Amygdala (tissue), 56 donors: ENCODE measurements around the gene POLD3.

ENCODE experiments used
- DNase-seq, 56 donors: peaks; one replicate each; lab custom pipeline; 2025; lab: John Stamatoyannopoulos, UW

Gene POLD3

DNA sequence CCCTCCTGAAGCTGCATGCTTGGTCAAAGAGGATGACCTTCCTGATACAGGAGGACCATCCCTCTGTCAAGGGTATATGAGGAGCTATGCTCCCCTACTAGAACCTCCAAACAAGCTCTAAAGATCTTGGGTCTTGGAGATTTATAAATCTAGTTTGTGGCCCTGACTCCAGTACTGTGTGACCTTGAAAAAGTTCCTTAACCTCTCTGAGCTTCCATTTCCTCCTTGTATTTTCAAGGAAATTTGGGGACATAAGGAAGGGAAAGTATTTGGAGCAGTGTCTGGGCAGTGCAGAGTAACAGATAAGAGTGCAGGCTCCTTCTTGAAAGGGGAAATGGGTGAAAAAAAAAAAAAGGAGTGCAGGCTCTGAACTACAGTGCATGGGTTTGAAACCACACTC is 93.0 kb downstream of the POLD3 start:
- DNase-seq = no peak

DNA sequence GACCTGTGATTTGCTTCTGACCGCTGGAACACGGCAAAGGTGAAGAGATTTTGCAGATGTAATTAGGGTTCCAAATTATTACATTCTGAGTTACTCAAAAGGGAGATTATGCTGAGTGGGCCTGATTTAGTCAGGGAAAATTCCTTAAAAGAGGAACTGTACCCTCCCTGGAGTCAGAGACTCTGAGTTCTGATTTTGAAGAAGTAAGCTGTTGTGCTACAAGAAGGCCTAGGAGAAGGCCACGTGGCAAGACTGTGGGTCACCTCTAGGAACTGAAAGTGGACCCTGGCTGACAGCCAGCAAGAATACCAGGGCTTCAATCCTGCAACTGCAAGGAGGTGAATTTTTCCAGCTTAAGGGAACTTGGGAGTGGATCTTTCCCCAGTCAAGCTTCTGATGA is 93.5 kb downstream of the POLD3 start:
- peak in 14 of 56 donors; percentile 8 to 64 (median 23) for DNase-seq

DNA sequence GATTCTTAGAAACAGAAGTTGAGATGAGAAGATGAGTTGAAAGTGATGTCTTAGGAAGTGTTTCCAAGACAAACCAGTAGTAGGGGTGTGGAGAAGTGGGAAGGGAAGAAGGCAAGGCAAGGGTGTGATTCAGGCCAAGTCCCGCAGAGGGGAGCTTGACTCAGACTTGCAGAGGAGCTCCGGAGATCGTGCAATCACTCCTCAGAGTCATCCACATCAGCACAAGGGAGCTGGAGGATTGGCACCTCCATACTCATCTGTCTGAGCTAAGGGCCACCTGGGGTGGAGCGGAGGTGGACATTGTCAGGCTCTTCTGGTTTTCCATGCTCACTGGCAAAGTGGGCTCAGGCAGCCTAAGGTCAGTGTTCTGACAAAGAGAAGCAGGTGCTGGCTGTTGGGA is 94.4 kb downstream of the POLD3 start:
- DNase-seq = no peak

DNA sequence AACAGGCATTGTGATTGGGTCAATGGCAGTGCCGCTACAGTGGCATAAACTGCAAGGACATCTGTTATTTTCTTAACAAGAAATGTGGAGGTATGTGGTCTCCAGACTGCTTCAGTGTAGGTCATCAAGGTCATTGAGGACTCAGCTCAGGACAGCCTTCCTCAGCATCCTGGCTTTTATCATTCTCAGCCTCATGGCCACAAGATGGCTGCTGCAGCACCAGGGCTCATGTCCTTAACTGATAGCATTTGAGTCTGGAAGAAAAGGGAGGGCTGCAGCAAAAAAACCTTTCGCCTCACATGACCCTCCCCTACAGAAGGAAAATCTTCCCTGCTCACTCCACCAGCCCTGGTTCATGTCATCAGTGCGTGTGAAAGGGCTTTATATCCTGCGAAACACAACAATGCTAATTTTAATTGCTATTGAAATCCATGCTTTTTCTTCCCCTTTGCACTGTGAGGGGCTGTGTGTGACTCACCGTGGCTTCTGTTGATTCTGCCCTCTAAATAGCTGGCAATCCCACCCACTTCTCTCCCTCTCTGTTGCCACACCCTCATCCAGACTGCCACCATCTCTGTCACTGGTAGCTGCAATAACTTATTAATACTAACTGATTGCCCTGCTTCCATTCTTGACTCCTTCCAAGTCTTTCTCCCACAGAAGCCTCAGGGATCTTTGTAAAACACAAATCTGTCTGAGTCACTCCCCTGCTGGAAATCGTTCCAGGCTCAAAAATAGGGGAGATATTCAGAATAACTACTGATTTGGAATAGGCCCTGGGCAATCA is 95.0 kb downstream of the POLD3 start:
- DNase-seq = peak in 2 of 56 donors; percentile 19 to 24

DNA sequence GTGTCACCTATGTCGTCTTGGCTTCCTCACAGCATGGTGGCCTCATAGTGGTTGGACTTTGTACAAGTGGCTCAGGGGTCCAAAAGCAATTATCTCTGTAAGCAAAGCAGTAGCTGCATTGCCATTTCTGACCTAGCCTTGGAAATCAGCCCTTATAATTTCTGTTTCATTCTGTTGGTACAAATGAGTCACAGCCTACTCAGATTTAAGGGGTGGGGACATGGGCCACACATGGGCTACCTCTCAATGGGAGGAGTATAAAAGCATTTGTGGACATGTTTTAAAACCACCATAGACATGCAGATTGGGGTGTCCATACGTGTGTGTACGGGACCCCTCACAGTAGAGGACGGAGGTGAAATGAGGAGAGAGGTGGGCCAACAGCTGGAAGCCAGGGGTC is 97.3 kb downstream of the POLD3 start:
- DNase-seq = no peak

DNA sequence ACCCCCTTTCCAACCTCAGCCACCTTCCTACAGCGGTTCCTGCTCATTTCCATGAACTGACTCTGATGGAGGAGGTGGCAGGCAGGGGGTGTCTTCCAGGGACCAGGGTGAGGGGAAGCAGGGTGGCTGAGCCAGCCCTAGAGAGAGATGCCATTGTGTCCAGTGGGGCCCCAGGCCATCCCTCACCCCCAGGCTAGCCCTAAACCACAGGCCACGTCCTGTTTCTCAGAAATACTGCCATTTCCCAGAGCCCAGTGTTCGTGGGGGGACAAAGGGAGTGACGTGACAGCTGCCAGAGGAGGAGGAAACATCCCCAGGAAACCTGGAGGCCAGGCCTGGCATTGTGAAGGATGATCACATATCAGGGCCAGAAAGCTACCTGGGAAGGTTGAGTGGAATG is 99.4 kb downstream of the POLD3 start:
- no peak for DNase-seq
